ENCODE data around the gene OR2T1.

DNA sequence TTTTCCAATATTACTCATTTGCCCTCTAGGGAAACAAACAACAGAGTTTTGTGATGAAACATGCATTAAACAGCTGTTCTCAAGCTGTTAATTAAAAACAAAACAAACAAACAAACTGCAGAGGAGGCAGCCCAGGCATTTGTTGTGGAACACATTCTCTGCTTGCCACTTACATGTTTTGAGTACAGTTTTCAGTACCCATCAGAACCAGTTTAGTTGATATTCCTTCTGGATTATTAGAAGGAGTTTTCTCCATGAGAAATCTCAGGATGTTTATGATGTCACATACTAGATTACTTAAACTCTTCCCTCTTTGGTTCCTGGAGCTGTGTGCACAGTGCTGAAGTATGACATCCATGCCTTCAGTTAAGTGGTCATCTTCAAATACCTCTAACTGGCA is 27.4 kb upstream of the OR2T1 start, which contains the start of gene OR2T6:
- TF ChIP-seq, protein P1, sequence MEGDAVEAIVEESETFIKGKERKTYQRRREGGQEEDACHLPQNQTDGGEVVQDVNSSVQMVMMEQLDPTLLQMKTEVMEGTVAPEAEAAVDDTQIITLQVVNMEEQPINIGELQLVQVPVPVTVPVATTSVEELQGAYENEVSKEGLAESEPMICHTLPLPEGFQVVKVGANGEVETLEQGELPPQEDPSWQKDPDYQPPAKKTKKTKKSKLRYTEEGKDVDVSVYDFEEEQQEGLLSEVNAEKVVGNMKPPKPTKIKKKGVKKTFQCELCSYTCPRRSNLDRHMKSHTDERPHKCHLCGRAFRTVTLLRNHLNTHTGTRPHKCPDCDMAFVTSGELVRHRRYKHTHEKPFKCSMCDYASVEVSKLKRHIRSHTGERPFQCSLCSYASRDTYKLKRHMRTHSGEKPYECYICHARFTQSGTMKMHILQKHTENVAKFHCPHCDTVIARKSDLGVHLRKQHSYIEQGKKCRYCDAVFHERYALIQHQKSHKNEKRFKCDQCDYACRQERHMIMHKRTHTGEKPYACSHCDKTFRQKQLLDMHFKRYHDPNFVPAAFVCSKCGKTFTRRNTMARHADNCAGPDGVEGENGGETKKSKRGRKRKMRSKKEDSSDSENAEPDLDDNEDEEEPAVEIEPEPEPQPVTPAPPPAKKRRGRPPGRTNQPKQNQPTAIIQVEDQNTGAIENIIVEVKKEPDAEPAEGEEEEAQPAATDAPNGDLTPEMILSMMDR (conservative IDR thresholded peaks at IDR 0.05; ENCODE audit: low read length) = no peak
- TF ChIP-seq EZH2phosphoT487 (IDR thresholded peaks at IDR 0.05; ENCODE audit: borderline replicate concordance, low read depth, low read length) = no peak
